Stomach smooth muscle (tissue), 2 donors: Measurements from ENCODE around the gene PDK1.
"Not testable (repeated sequence)": the region's sequence is repeated elsewhere in the genome, so short reads cannot be mapped to it uniquely, and the experiment has no call there.

Source experiments
- H3K27ac ChIP-seq: one replicate; pipeline ENCODE4 v1.7.0; 2013; ENCODE audit warnings: mild to moderate bottlenecking, low read length, inconsistent platforms
- H3K27me3 ChIP-seq, 2 donors: one replicate each; pipeline ENCODE4 v1.7.0; 2013; ENCODE audit warnings: low read length in 2 of 2; ENCODE audit not compliant: insufficient read depth in 2 of 2, control insufficient read depth in 1 of 2
- H3K36me3 ChIP-seq, 2 donors: one replicate each; pipeline ENCODE4 v1.7.0; 2013; ENCODE audit warnings: low read length in 2 of 2; ENCODE audit not compliant: control insufficient read depth in 2 of 2, insufficient read depth in 2 of 2
- H3K4me1 ChIP-seq: one replicate; pipeline ENCODE4 v1.7.0; 2013; ENCODE audit warnings: low read length; ENCODE audit not compliant: control insufficient read depth, insufficient read depth
- H3K4me3 ChIP-seq, 2 donors: one replicate each; pipeline ENCODE4 v1.7.0; 2013; ENCODE audit warnings: low read length in 2 of 2
- H3K9ac ChIP-seq, 2 donors: one replicate each; pipeline ENCODE4 v1.7.0; 2013; ENCODE audit warnings: low read length in 2 of 2, mild to moderate bottlenecking in 1 of 2
- H3K9me3 ChIP-seq, 2 donors: one replicate each; pipeline ENCODE4 v1.7.0; 2013; ENCODE audit warnings: low read length in 2 of 2; ENCODE audit not compliant: control insufficient read depth in 2 of 2
- donor health status: healthy.
- donor health status: Pancreatic carcinoma.

PDK1 gene

GRCh38 chr2:172531309-172531708 is 24.6 kb upstream of the PDK1 start:
- no peaks in the 10 kb centered on the region for H3K4me1 ChIP-seq
- no peak overlapping the region for H3K27ac ChIP-seq
- peaks cover 1 to 3% of the 10 kb centered on the region in 2 donors for H3K9me3 ChIP-seq
- no peaks in the 10 kb centered on the region for H3K36me3 ChIP-seq
- H3K4me3 ChIP-seq, result no peak overlapping the region
- no peaks in the 10 kb centered on the region for H3K27me3 ChIP-seq
- H3K9ac ChIP-seq, result no peak overlapping the region

- H3K4me3 ChIP-seq, H3K27me3 ChIP-seq, H3K9ac ChIP-seq, H3K4me1 ChIP-seq, H3K9me3 ChIP-seq, H3K27ac ChIP-seq, H3K36me3 ChIP-seq: not testable (repeated sequence)
These were observed 23.4 kb upstream of the PDK1 start for GRCh38 chr2:172532461-172532860.

- no peaks in the 10 kb centered on the region for H3K36me3 ChIP-seq
- no peak overlapping the region for H3K27ac ChIP-seq
- H3K27me3 ChIP-seq, result no peaks in the 10 kb centered on the region
- H3K4me3 ChIP-seq, result no peak overlapping the region
- no peak overlapping the region for H3K9ac ChIP-seq
- no peaks in the 10 kb centered on the region for H3K4me1 ChIP-seq
- peaks cover 0 to 3% of the 10 kb centered on the region in 2 donors for H3K9me3 ChIP-seq
These were observed 22.2 kb upstream of the PDK1 start for GRCh38 chr2:172533687-172534086.

- Histone ChIP-seq H3K36me3 (no peaks in the 10 kb centered on the region), H3K27me3 (no peaks in the 10 kb centered on the region), H3K4me1 (no peaks in the 10 kb centered on the region), H3K9me3 (peaks cover 0 to 3% of the 10 kb centered on the region in 2 donors), H3K27ac (no peak overlapping the region), H3K4me3 (no peak overlapping the region), H3K9ac (no peak overlapping the region)
These were observed 20.8 kb upstream of the PDK1 start for GRCh38 chr2:172535119-172535518.

- H3K4me3 ChIP-seq, H3K9ac ChIP-seq, H3K27me3 ChIP-seq, H3K36me3 ChIP-seq, H3K4me1 ChIP-seq, H3K27ac ChIP-seq, H3K9me3 ChIP-seq: not testable (repeated sequence)
These were observed 18.0 kb upstream of the PDK1 start for GRCh38 chr2:172537851-172538250.

- no peaks in the 10 kb centered on the region for H3K27me3 ChIP-seq
- no peaks in the 10 kb centered on the region for H3K9me3 ChIP-seq
- no peaks in the 10 kb centered on the region for H3K36me3 ChIP-seq
- no peaks in the 10 kb centered on the region for H3K4me1 ChIP-seq
- H3K9ac ChIP-seq, result no peak overlapping the region
- H3K4me3 ChIP-seq, result no peak overlapping the region
- no peak overlapping the region for H3K27ac ChIP-seq
These were observed 16.1 kb upstream of the PDK1 start for GRCh38 chr2:172539767-172540166.

- Histone ChIP-seq H3K4me3 (no peak overlapping the region), H3K27ac (no peak overlapping the region), H3K9me3 (no peaks in the 10 kb centered on the region), H3K4me1 (no peaks in the 10 kb centered on the region), H3K27me3 (no peaks in the 10 kb centered on the region), H3K36me3 (no peaks in the 10 kb centered on the region), H3K9ac (no peak overlapping the region)
These were observed 15.5 kb upstream of the PDK1 start for GRCh38 chr2:172540421-172540820.

GRCh38 chr2:172545408-172546075 is 10.3 kb upstream of the PDK1 start:
- no peaks in the 10 kb centered on the region for H3K4me1 ChIP-seq
- no peak overlapping the region for H3K4me3 ChIP-seq
- H3K9ac ChIP-seq, result no peak overlapping the region
- H3K27me3 ChIP-seq, result no peaks in the 10 kb centered on the region
- no peaks in the 10 kb centered on the region for H3K9me3 ChIP-seq
- H3K36me3 ChIP-seq, result no peaks in the 10 kb centered on the region
- no peak overlapping the region for H3K27ac ChIP-seq

GRCh38 chr2:172549131-172549530 is 6.8 kb upstream of the PDK1 start:
- Histone ChIP-seq H3K9me3 (no peaks in the 10 kb centered on the region), H3K27me3 (no peaks in the 10 kb centered on the region), H3K4me3 (no peak overlapping the region), H3K36me3 (no peaks in the 10 kb centered on the region), H3K27ac (no peak overlapping the region), H3K4me1 (no peaks in the 10 kb centered on the region), H3K9ac (no peak overlapping the region)

- H3K4me3 ChIP-seq, H3K9me3 ChIP-seq, H3K27me3 ChIP-seq, H3K27ac ChIP-seq, H3K9ac ChIP-seq, H3K4me1 ChIP-seq, H3K36me3 ChIP-seq: not testable (repeated sequence)
These were observed 6.1 kb upstream of the PDK1 start for GRCh38 chr2:172549802-172550201.

GRCh38 chr2:172550419-172550818 is 5.5 kb upstream of the PDK1 start:
- Histone ChIP-seq H3K27ac (no peak overlapping the region), H3K9ac (no peak overlapping the region), H3K36me3 (no peaks in the 10 kb centered on the region), H3K4me1 (peaks cover 4% of the 10 kb centered on the region), H3K9me3 (no peaks in the 10 kb centered on the region), H3K4me3 (no peak overlapping the region), H3K27me3 (no peaks in the 10 kb centered on the region)
